Measurements from ENCODE around the gene BDKRB2.

GRCh38 chr14:96256407-96256806 is 51.8 kb downstream of the BDKRB2 start:
- TF ChIP-seq FOXA1 (IDR thresholded peaks at IDR 0.05), result no peak
- TF ChIP-seq NFRKB (IDR thresholded peaks at IDR 0.05), result no peak
- TF ChIP-seq SP1 (IDR thresholded peaks at IDR 0.05), result no peak
- TF ChIP-seq HDGF (IDR thresholded peaks at IDR 0.05; ENCODE audit: borderline replicate concordance), result no peak
- TF ChIP-seq BHLHE40 (IDR thresholded peaks at IDR 0.05; ENCODE audit: borderline replicate concordance), result no peak

Measured in HEK293T (cell line).